ENCODE data around the gene EHMT1.

- TF ChIP-seq ZBTB42 (CRISPR knock-in tag; IDR thresholded peaks at IDR 0.05), result no peak
- TF ChIP-seq SIN3A (IDR thresholded peaks at IDR 0.05; ENCODE audit: borderline replicate concordance, low read depth, low read length), result no peak
- TF ChIP-seq MXI1 (IDR thresholded peaks at IDR 0.05; ENCODE audit: borderline replicate concordance, low read depth, low read length), result no peak
Measured at GRCh38 chr9:137836151-137836830, 217.5 kb downstream of the EHMT1 start.

All from HepG2 (cell line).